ENCODE measurements around the gene C16orf74.

DNA sequence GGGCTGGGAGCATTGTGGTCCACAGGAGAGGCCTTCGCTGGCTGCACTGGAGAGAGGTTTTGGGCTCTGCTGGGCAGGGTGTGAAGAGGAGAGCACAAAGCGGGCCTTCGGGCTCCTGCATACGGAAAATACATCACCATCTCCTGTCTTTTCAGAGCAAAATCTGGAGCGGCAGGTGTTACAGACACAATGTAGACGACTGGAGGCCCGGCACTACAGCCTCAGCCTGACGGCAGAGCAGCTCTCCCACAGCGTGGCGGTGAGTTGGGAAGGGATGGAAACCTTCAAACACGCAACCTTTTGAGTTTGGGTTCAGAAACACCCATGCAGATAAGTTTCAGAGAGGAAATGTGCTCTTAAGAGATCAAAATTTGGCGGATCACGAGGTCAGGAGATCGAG lies 80.1 kb downstream of the C16orf74 start:
- TF ChIP-seq, protein P1, sequence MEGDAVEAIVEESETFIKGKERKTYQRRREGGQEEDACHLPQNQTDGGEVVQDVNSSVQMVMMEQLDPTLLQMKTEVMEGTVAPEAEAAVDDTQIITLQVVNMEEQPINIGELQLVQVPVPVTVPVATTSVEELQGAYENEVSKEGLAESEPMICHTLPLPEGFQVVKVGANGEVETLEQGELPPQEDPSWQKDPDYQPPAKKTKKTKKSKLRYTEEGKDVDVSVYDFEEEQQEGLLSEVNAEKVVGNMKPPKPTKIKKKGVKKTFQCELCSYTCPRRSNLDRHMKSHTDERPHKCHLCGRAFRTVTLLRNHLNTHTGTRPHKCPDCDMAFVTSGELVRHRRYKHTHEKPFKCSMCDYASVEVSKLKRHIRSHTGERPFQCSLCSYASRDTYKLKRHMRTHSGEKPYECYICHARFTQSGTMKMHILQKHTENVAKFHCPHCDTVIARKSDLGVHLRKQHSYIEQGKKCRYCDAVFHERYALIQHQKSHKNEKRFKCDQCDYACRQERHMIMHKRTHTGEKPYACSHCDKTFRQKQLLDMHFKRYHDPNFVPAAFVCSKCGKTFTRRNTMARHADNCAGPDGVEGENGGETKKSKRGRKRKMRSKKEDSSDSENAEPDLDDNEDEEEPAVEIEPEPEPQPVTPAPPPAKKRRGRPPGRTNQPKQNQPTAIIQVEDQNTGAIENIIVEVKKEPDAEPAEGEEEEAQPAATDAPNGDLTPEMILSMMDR (IDR thresholded peaks at IDR 0.05), result no peak
- TF ChIP-seq FOSL2 (IDR thresholded peaks at IDR 0.05) (no peak), FOSL2 (CRISPR knock-in tag; IDR thresholded peaks at IDR 0.05) (no peak), RAD21 (conservative IDR thresholded peaks at IDR 0.05 in 1 of 2, IDR thresholded peaks at IDR 0.05 in 1 of 2) (no peak), HDAC2 (IDR thresholded peaks at IDR 0.05) (no peak), POLR2A (IDR thresholded peaks at IDR 0.05; ENCODE audit: low read length) (no peak), NR3C1 (IDR thresholded peaks at IDR 0.05) (no peak), NFE2L2 (conservative IDR thresholded peaks at IDR 0.05; ENCODE audit: low read length) (no peak)
- TF ChIP-seq, protein P2, sequence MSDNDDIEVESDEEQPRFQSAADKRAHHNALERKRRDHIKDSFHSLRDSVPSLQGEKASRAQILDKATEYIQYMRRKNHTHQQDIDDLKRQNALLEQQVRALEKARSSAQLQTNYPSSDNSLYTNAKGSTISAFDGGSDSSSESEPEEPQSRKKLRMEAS (IDR thresholded peaks at IDR 0.05), result no peak
